ENCODE results near the gene KIF9.
A peak's percentile ranks its signal among the peaks of the same experiment; 100 is the strongest.
"Not testable (repeated sequence)": the region's sequence is repeated elsewhere in the genome, so short reads cannot be mapped to it uniquely, and the experiment has no call there.

KIF9 gene

GRCh38 chr3:47293822-47294221, 11.2 kb upstream of the KIF9 start:
- TF ChIP-seq CTCF (IDR thresholded peaks at IDR 0.05; ENCODE audit: low read depth, low read length) = no peak
- H3K4me3 ChIP-seq (replicated peaks in 1 of 2; ENCODE audit: low read depth in 2 of 2, low read length in 2 of 2) = no peak overlapping the region
- DNase-seq (ENCODE audit: low read depth in 2 of 2) = no peak

DNA sequence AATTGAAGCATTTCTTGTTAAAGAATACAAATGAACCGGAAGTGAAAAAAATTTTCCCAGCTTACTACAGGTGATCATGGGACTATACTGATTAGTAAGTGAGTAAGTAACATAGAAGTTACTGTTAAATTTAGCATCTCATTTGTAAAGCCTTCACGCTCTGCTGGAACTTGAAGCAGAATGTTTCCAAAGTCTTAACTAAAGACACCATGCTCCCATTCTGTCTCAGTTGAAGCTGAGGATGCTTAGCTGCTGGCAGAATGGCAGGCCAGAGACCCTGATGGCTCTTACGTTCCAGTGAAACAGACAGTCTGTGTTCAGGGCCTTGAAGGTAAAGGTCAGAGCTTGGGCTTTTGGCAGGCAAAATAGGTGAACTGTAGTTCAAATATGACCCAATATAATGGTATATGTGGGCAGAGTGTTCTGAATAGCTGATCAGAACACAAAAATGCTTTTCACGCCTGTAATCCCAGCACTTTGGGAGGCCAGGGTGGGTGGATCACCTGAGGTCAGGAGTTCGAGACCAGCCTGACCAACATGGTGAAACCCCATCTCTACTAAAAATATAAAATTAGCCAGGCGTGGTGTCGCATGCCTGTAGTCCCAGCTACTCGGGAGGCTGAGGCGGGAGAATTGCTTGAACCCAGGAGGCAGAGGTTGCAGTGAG, 9.3 kb upstream of the KIF9 start:
- DNase-seq (ENCODE audit: low read depth in 2 of 2); H3K4me3 ChIP-seq (replicated peaks in 1 of 2; ENCODE audit: low read depth in 2 of 2, low read length in 2 of 2): not testable (repeated sequence)

DNA sequence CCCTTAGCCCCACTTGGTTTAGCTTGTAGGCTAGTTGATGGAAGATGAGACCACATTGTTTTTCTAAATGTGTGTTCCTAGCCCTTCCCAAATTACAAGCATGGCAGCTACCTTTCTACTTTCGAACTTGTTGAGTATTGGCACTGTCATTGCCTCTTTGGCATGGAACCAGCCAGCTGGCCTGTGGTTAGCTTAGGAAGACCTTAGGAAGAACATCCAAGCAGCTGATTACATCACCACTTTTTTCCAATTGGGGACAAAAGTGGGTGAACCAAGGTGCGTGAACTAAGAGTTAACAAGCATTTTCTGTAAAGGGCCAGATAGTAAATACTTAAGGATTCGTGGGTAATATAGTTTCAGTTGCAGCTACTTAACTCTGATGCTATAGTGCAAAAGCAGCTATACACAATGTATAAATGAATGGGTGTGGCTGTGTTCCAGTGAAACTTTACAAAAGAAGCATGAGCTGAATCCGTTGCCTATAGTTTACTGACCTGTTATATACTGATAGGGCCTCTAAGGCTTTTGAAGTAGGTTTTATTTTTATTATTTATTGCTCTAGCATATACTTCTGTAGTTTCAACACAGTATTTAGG, 8.7 kb upstream of the KIF9 start:
- no peak for TF ChIP-seq CTCF (IDR thresholded peaks at IDR 0.05; ENCODE audit: low read depth, low read length)
- H3K4me3 ChIP-seq (replicated peaks in 1 of 2; ENCODE audit: low read depth in 2 of 2, low read length in 2 of 2) = no peak overlapping the region
- DNase-seq (ENCODE audit: low read depth in 2 of 2) = no peak

DNA sequence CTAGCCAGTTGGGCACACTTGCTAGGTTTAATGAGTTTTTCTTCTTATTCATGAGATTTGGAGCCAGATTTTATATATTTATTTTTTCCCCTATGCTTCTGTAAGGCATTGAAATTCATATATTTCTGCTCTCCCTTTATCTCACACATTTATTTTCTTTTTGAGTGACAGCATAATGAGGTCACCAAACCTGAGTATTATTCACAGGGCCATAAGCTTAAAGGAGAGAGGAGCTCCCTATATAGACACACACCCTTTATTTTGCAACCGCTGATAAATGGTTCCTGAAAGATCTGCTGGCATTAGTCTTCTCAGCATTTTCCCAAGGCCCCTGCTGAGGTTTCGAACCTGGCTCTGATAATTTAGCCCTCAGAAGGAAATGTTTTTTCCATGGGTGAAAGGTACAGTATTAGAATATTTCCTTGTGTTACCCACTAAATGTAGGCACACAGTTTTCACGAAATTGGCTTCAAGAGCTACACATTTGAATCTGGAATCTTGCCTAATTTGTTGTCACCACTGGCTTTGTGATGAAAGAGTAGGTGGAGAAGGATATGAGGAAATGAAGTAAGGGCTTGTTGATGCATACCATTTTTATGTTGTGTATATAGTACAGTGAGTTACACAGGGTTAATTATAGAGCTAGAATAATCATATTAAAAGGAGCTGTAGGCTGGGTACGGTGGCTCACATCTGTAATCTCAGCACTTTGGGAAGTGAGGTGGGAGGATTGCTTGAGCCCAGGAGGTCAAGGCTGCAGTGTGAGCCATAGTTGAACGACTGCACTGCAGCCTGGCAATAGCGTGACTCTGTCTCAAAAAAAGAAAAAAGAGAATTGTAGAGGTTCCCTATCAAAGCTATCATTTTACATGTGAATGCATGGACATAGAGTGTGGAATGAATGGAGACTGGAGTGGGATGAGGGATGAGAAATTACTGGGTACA, 6.6 kb upstream of the KIF9 start:
- H3K4me3 ChIP-seq (replicated peaks in 1 of 2; ENCODE audit: low read depth in 2 of 2, low read length in 2 of 2) = no peak overlapping the region
- peak; percentile 18 to 49 for DNase-seq (ENCODE audit: low read depth in 2 of 2)
- TF ChIP-seq CTCF (IDR thresholded peaks at IDR 0.05; ENCODE audit: low read depth, low read length) = no peak

DNA sequence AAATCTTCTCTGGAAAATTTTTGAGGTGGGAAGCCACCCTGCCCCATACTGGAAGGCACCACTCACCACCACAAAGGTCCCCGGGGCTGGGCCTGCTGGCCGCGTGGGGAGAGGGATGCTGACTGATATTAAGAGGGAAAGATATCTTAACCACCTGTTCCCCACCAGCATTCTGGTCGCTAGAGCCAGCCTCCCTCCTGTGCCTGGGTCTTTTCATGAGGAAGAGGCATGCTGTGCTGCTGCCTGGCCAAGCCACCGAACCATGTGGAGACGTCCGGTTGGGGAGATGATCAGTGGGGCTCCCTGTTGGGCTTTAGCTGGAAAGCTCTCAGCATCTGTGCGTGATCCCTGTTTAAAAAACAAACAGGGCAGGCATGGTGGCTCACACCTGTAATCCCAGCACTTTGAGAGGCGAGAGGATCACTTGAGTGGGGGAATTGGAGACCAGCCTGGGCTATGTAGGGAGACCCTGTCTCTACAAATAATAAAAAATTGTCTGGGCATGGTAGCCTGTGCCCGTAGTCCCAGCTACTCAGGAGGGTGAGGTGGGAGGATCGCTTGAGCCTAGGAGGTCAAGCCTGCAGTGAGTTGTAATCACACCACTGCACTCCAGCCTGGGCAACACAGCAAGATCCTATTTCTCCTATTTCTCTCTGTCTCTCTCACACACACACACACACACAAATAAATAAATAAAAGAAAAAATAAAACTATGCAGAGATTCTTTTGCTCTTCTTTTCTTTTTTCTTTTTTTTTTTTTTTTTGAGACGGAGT, 1.2 kb upstream of the KIF9 start:
- H3K4me3 ChIP-seq (replicated peaks in 1 of 2; ENCODE audit: low read depth in 2 of 2, low read length in 2 of 2) = peak overlapping the region; percentile 86 to 96
- DNase-seq (ENCODE audit: low read depth in 2 of 2) = peak in 1 of 2 donors; percentile 8
- no peak for TF ChIP-seq CTCF (IDR thresholded peaks at IDR 0.05; ENCODE audit: low read depth, low read length)

DNA sequence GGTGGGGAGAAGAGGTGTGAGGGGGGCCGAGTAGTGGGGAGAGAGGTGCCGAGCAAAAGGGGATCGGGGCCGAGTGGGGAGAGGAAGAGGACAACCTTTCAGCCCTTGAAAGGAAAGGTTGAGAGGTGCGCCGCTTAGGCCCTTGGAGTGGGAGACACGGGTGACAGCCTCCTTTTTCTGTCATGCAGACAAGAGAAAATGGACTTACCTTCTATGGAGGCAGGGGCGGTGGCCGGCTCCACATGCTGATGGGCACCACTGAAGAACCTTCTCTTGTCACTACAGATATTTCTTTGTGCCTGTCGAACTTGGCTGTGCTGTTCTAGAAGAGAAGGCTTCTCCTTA, 566 bp upstream of the KIF9 start:
- peak overlapping the region; percentile 86 to 96 for H3K4me3 ChIP-seq (replicated peaks in 1 of 2; ENCODE audit: low read depth in 2 of 2, low read length in 2 of 2)
- no peak for TF ChIP-seq CTCF (IDR thresholded peaks at IDR 0.05; ENCODE audit: low read depth, low read length)
- peak; percentile 13 to 24 for DNase-seq (ENCODE audit: low read depth in 2 of 2)

Measured in cardiac fibroblast (primary cell).